GM18520 (cell line): ENCODE results near the gene LYST.
"Not testable (repeated sequence)": the region's sequence is repeated elsewhere in the genome, so short reads cannot be mapped to it uniquely, and the experiment has no call there.

Source experiments
- ATAC-seq: cut with Tn5 transposase; IDR thresholded peaks from one replicate; pipeline ENCODE4 v1.9.1; 2021; ENCODE audit not compliant: unreplicated experiment

The LYST gene

GRCh38 chr1:235866205-235866912 is at the start of gene LYST:
LYST (minus strand) TSS chr1:235866906; CDS start chr1:235830417, 36,489 bp downstream.
- ATAC-seq: peak; percentile 42

- ATAC-seq: not testable (repeated sequence)
Measured at GRCh38 chr1:235915489-235915888, 48.8 kb upstream of the LYST start.

GRCh38 chr1:235913311-235913710 is 46.6 kb upstream of the LYST start:
- no peak for ATAC-seq

- no peak for ATAC-seq
Measured at GRCh38 chr1:235911876-235912275, 45.2 kb upstream of the LYST start.

GRCh38 chr1:235911300-235911662 is 44.6 kb upstream of the LYST start:
- ATAC-seq: no peak

- ATAC-seq: peak; percentile 73
Measured at GRCh38 chr1:235910357-235911299, 43.9 kb upstream of the LYST start.

- no peak for ATAC-seq
Measured at GRCh38 chr1:235908742-235909520, 42.2 kb upstream of the LYST start.

- ATAC-seq: no peak
Measured at GRCh38 chr1:235907897-235908240, 41.2 kb upstream of the LYST start.

- ATAC-seq: no peak
Measured at GRCh38 chr1:235907187-235907896, 40.6 kb upstream of the LYST start.

- no peak for ATAC-seq
Measured at GRCh38 chr1:235906436-235906835, 39.7 kb upstream of the LYST start.

- not testable (repeated sequence) for ATAC-seq
Measured at GRCh38 chr1:235903809-235904208, 37.1 kb upstream of the LYST start.

GRCh38 chr1:235902677-235903542 is 36.2 kb upstream of the LYST start:
- ATAC-seq: no peak

GRCh38 chr1:235901461-235901860 is 34.8 kb upstream of the LYST start:
- no peak for ATAC-seq

- no peak for ATAC-seq
Measured at GRCh38 chr1:235898126-235898525, 31.4 kb upstream of the LYST start.

GRCh38 chr1:235893840-235894239 is 27.1 kb upstream of the LYST start:
- no peak for ATAC-seq

- ATAC-seq: peak; percentile 1
Measured at GRCh38 chr1:235892734-235893413, 26.2 kb upstream of the LYST start.

- ATAC-seq: peak; percentile 48
Measured at GRCh38 chr1:235892202-235892601, 25.5 kb upstream of the LYST start.

- ATAC-seq: peak; percentile 49
Measured at GRCh38 chr1:235888119-235888643, 21.5 kb upstream of the LYST start.

- ATAC-seq: peak; percentile 7
Measured at GRCh38 chr1:235887676-235888075, 21.0 kb upstream of the LYST start.
